ENCODE measurements around the gene CLNK.

GRCh38 chr4:10454121-10454520 is 230.4 kb downstream of the CLNK start:
- no peak for TF ChIP-seq POLR2A (IDR thresholded peaks at IDR 0.05)
- TF ChIP-seq, protein P1, sequence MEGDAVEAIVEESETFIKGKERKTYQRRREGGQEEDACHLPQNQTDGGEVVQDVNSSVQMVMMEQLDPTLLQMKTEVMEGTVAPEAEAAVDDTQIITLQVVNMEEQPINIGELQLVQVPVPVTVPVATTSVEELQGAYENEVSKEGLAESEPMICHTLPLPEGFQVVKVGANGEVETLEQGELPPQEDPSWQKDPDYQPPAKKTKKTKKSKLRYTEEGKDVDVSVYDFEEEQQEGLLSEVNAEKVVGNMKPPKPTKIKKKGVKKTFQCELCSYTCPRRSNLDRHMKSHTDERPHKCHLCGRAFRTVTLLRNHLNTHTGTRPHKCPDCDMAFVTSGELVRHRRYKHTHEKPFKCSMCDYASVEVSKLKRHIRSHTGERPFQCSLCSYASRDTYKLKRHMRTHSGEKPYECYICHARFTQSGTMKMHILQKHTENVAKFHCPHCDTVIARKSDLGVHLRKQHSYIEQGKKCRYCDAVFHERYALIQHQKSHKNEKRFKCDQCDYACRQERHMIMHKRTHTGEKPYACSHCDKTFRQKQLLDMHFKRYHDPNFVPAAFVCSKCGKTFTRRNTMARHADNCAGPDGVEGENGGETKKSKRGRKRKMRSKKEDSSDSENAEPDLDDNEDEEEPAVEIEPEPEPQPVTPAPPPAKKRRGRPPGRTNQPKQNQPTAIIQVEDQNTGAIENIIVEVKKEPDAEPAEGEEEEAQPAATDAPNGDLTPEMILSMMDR (IDR thresholded peaks at IDR 0.05), result no peak
- TF ChIP-seq EP300 (IDR thresholded peaks at IDR 0.05), result no peak
- no peak for TF ChIP-seq POLR2AphosphoS5 (IDR thresholded peaks at IDR 0.05)
